CD1c-positive myeloid dendritic cell (primary cell): Measurements from ENCODE around the gene KRTAP25-1.

ENCODE experiments used
- DNase-seq: peaks from one replicate; pipeline ENCODE4 v3.0.0-alpha.2; 2016; ENCODE audit errors: extremely low spot score

Gene KRTAP25-1

GRCh38 chr21:30289215-30289614 lies at the start of gene KRTAP25-1:
Gene KRTAP25-1 (minus strand): TSS chr21:30289514. CDS start chr21:30289490, 24 bp downstream.
- DNase-seq: no peak

GRCh38 chr21:30338717-30339116 lies 49.4 kb upstream of the KRTAP25-1 start:
- DNase-seq: no peak

GRCh38 chr21:30337772-30338171 lies 48.5 kb upstream of the KRTAP25-1 start:
- no peak for DNase-seq

GRCh38 chr21:30337276-30337744 lies 48.0 kb upstream of the KRTAP25-1 start, which contains the start of gene KRTAP27-1:
Gene KRTAP27-1 (minus strand): TSS chr21:30337694. CDS start chr21:30337668, 26 bp downstream.
- no peak for DNase-seq

GRCh38 chr21:30336596-30336995 lies 47.3 kb upstream of the KRTAP25-1 start:
- no peak for DNase-seq

GRCh38 chr21:30333736-30334135 lies 44.4 kb upstream of the KRTAP25-1 start:
- no peak for DNase-seq

- DNase-seq: no peak
These were observed 43.4 kb upstream of the KRTAP25-1 start for GRCh38 chr21:30332681-30333080.

- no peak for DNase-seq
These were observed 40.0 kb upstream of the KRTAP25-1 start for GRCh38 chr21:30329203-30329875.

GRCh38 chr21:30326390-30326789 lies 37.1 kb upstream of the KRTAP25-1 start:
- DNase-seq: no peak

- DNase-seq: no peak
These were observed 30.9 kb upstream of the KRTAP25-1 start, which contains the start of gene KRTAP26-1 for GRCh38 chr21:30320215-30320614. Gene KRTAP26-1 (minus strand): TSS chr21:30320315. CDS start chr21:30320035, 280 bp downstream.

GRCh38 chr21:30315701-30316100 lies 26.4 kb upstream of the KRTAP25-1 start:
- DNase-seq: no peak

- no peak for DNase-seq
These were observed 17.6 kb upstream of the KRTAP25-1 start for GRCh38 chr21:30306884-30307283.

GRCh38 chr21:30305136-30305535 lies 15.8 kb upstream of the KRTAP25-1 start:
- DNase-seq: no peak

- DNase-seq: no peak
These were observed 6.5 kb downstream of the KRTAP25-1 start, which contains the start of gene KRTAP24-1 for GRCh38 chr21:30282850-30283249. Gene KRTAP24-1 (minus strand): TSS chr21:30282950. CDS start chr21:30282932, 18 bp downstream.

- DNase-seq: no peak
These were observed 17.7 kb downstream of the KRTAP25-1 start for GRCh38 chr21:30271611-30272010.

GRCh38 chr21:30271156-30271555 lies 18.2 kb downstream of the KRTAP25-1 start:
- DNase-seq: no peak

- DNase-seq: no peak
These were observed 19.3 kb downstream of the KRTAP25-1 start for GRCh38 chr21:30269803-30270530.

GRCh38 chr21:30268608-30269197 lies 20.6 kb downstream of the KRTAP25-1 start:
- no peak for DNase-seq

- DNase-seq: no peak
These were observed 31.5 kb downstream of the KRTAP25-1 start for GRCh38 chr21:30257773-30258172.

GRCh38 chr21:30256100-30256499 lies 33.2 kb downstream of the KRTAP25-1 start:
- no peak for DNase-seq

GRCh38 chr21:30255679-30256078 lies 33.6 kb downstream of the KRTAP25-1 start:
- no peak for DNase-seq

GRCh38 chr21:30251781-30252180 lies 37.5 kb downstream of the KRTAP25-1 start:
- no peak for DNase-seq
